VCaP (cell line): Measurements from ENCODE around the gene WWOX.

Experiments used
- H3K27ac ChIP-seq: fragments of 450-650 bp; 2 replicates; pipeline ENCODE4 v1.5.1; 2017
- CTCF ChIP-seq: fragments of 450-650 bp; conservative IDR thresholded peaks from 2 replicates; pipeline ENCODE4 v1.5.1; 2017; ENCODE audit warnings: mild to moderate bottlenecking, moderate library complexity

Gene WWOX

GRCh38 chr16:78896280-78896679 lies 796.8 kb downstream of the WWOX start:
- TF ChIP-seq CTCF, result no peak
- no peak overlapping the region for H3K27ac ChIP-seq

GRCh38 chr16:78897299-78897698 lies 797.8 kb downstream of the WWOX start:
- no peak for TF ChIP-seq CTCF
- H3K27ac ChIP-seq, result no peak overlapping the region

- H3K27ac ChIP-seq, result no peak overlapping the region
- TF ChIP-seq CTCF, result no peak
Observed at GRCh38 chr16:78900044-78900811, 800.8 kb downstream of the WWOX start.

GRCh38 chr16:78900966-78901365 lies 801.5 kb downstream of the WWOX start:
- no peak overlapping the region for H3K27ac ChIP-seq
- no peak for TF ChIP-seq CTCF

- no peak overlapping the region for H3K27ac ChIP-seq
- no peak for TF ChIP-seq CTCF
Observed at GRCh38 chr16:78902321-78902720, 802.9 kb downstream of the WWOX start.

- no peak overlapping the region for H3K27ac ChIP-seq
- no peak for TF ChIP-seq CTCF
Observed at GRCh38 chr16:78903237-78903636, 803.8 kb downstream of the WWOX start.

- no peak overlapping the region for H3K27ac ChIP-seq
- no peak for TF ChIP-seq CTCF
Observed at GRCh38 chr16:78903843-78904242, 804.4 kb downstream of the WWOX start.
